OCI-LY3 (cell line): ENCODE data around the gene FAM234A.
A peak's percentile ranks its signal among the peaks of the same experiment; 100 is the strongest.

ENCODE experiments used
- H2AFZ ChIP-seq: fragments of 200-600, 300-600 bp; shearing (Covaris generic); 2 replicates; pipeline ENCODE4 v1.6.0; 2014; ENCODE audit warnings: antibody characterized with exemption, low read depth, low read length
- H3K27ac ChIP-seq: fragments of 200-600, 300-600 bp; sonication (generic); 2 replicates; pipeline ENCODE4 v1.5.1; 2014; ENCODE audit warnings: mild to moderate bottlenecking, low read length, moderate library complexity, mixed read lengths
- H3K27me3 ChIP-seq: fragments of 200-600, 300-600 bp; sonication (generic); 2 replicates; pipeline ENCODE4 v1.6.1; 2014; ENCODE audit warnings: low read depth, low read length, mixed read lengths
- H3K36me3 ChIP-seq: fragments of 200-600, 300-600 bp; sonication (generic); replicated peaks from 2 replicates; pipeline ENCODE3; 2014; ENCODE audit warnings: low read depth, low read length, mixed read lengths
- H3K4me1 ChIP-seq: fragments of 300-600, 200-600 bp; sonication (generic); 2 replicates; pipeline ENCODE4 v1.6.1; 2014; ENCODE audit warnings: low read length, mixed read lengths
- H3K4me2 ChIP-seq: fragments of 200-600, 300-600 bp; sonication (generic); 2 replicates; pipeline ENCODE4 v1.6.1; 2014; ENCODE audit warnings: low read length, mixed read lengths
- H3K4me3 ChIP-seq: fragments of 300-600, 200-600 bp; sonication (generic); 2 replicates; pipeline ENCODE4 v1.5.1; 2014; ENCODE audit warnings: antibody characterized with exemption, mild to moderate bottlenecking, low read length, moderate library complexity
- H3K79me2 ChIP-seq: fragments of 300-600, 200-600 bp; shearing (Covaris generic); 2 replicates; pipeline ENCODE4 v1.6.1; 2014; ENCODE audit warnings: mild to moderate bottlenecking, low read length, mixed read lengths
- H3K9ac ChIP-seq: fragments of 300-600, 200-600 bp; shearing (Covaris generic); 2 replicates; pipeline ENCODE4 v1.6.0; 2014; ENCODE audit warnings: mild to moderate bottlenecking, low read length, moderate library complexity
- H3K9me3 ChIP-seq: fragments of 200-600, 300-600 bp; shearing (Covaris generic); 2 replicates; pipeline ENCODE4 v1.6.1; 2014; ENCODE audit warnings: low read length, mixed read lengths; ENCODE audit not compliant: insufficient read depth
- H4K20me1 ChIP-seq: fragments of 200-600, 300-600 bp; sonication (generic); 2 replicates; pipeline ENCODE4 v1.6.1; 2016; ENCODE audit warnings: low read length, mixed read lengths; ENCODE audit not compliant: insufficient read depth
- EZH2phosphoT487 ChIP-seq: fragments of 200-600 bp; shearing (Covaris generic); IDR thresholded peaks from 2 replicates; pipeline ENCODE4 v1.6.1; 2018; ENCODE audit warnings: antibody characterized with exemption, mixed run types, low read depth
- TF ChIP-seq, protein P1 (sequence below): fragments of 200-600, 300-600 bp; sonication (generic); IDR thresholded peaks from 2 replicates; pipeline ENCODE4 v1.5.1; 2014; ENCODE audit warnings: antibody characterized with exemption, low read length, low read depth

Gene FAM234A

GRCh38 chr16:278863-279366 lies 44.3 kb downstream of the FAM234A start:
- no peak overlapping the region for H3K9ac ChIP-seq
- H3K4me3 ChIP-seq = no peak overlapping the region
- no peaks in the 10 kb centered on the region for H3K27me3 ChIP-seq
- peak overlapping the region; percentile 29; the same call in 1 of the 2 replicates for H2AFZ ChIP-seq
- no peak for TF ChIP-seq EZH2phosphoT487
- TF ChIP-seq, protein P1, sequence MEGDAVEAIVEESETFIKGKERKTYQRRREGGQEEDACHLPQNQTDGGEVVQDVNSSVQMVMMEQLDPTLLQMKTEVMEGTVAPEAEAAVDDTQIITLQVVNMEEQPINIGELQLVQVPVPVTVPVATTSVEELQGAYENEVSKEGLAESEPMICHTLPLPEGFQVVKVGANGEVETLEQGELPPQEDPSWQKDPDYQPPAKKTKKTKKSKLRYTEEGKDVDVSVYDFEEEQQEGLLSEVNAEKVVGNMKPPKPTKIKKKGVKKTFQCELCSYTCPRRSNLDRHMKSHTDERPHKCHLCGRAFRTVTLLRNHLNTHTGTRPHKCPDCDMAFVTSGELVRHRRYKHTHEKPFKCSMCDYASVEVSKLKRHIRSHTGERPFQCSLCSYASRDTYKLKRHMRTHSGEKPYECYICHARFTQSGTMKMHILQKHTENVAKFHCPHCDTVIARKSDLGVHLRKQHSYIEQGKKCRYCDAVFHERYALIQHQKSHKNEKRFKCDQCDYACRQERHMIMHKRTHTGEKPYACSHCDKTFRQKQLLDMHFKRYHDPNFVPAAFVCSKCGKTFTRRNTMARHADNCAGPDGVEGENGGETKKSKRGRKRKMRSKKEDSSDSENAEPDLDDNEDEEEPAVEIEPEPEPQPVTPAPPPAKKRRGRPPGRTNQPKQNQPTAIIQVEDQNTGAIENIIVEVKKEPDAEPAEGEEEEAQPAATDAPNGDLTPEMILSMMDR = no peak
- no peaks in the 10 kb centered on the region for H3K36me3 ChIP-seq
- peaks cover 7% of the 10 kb centered on the region; the same call in 1 of the 2 replicates for H3K4me1 ChIP-seq
- peak overlapping the region; percentile 27; the same call in 1 of the 2 replicates for H3K4me2 ChIP-seq
- no peaks in the 10 kb centered on the region for H3K9me3 ChIP-seq
- H4K20me1 ChIP-seq = no peaks in the 10 kb centered on the region
- H3K27ac ChIP-seq = no peak overlapping the region
- H3K79me2 ChIP-seq = peaks cover 14% of the 10 kb centered on the region

- no peaks in the 10 kb centered on the region for H4K20me1 ChIP-seq
- peaks cover 20% of the 10 kb centered on the region for H3K79me2 ChIP-seq
- no peak overlapping the region for H3K9ac ChIP-seq
- TF ChIP-seq, protein P1 = no peak
- TF ChIP-seq EZH2phosphoT487 = no peak
- peaks cover 5% of the 10 kb centered on the region for H3K36me3 ChIP-seq
- no peak overlapping the region for H3K4me3 ChIP-seq
- no peaks in the 10 kb centered on the region for H3K9me3 ChIP-seq
- peaks cover 13% of the 10 kb centered on the region for H3K4me1 ChIP-seq
- no peak overlapping the region for H3K27ac ChIP-seq
- peak overlapping the region; percentile 27; the same call in 1 of the 2 replicates for H3K4me2 ChIP-seq
- H2AFZ ChIP-seq = peak overlapping the region; percentile 29; the same call in 1 of the 2 replicates
- no peaks in the 10 kb centered on the region for H3K27me3 ChIP-seq
Observed at GRCh38 chr16:279531-279930, 44.9 kb downstream of the FAM234A start.

- Histone ChIP-seq H3K4me2 (no peak overlapping the region), H3K9ac (no peak overlapping the region), H3K4me1 (peaks cover 14% of the 10 kb centered on the region), H4K20me1 (no peaks in the 10 kb centered on the region), H3K4me3 (no peak overlapping the region), H3K36me3 (peaks cover 10% of the 10 kb centered on the region), H2AFZ (no peak overlapping the region), H3K27ac (no peak overlapping the region), H3K79me2 (peaks cover 25% of the 10 kb centered on the region), H3K27me3 (no peaks in the 10 kb centered on the region), H3K9me3 (no peaks in the 10 kb centered on the region)
- no peak for TF ChIP-seq EZH2phosphoT487
Observed at GRCh38 chr16:280005-280460, 45.4 kb downstream of the FAM234A start.

- H3K27ac ChIP-seq = no peak within 1 kb of the TSS
- 0 out of 2 replicates have a peak within 1 kb of the TSS, but pooled peaks have one; percentile 27 for H3K4me2 ChIP-seq
- no peak within 1 kb of the TSS for H3K4me3 ChIP-seq
- no peaks in the 10 kb centered on the region for H3K27me3 ChIP-seq
- H3K4me1 ChIP-seq = peaks cover 14% of the 10 kb centered on the region
- no peak within 1 kb of the TSS for H3K9ac ChIP-seq
- H3K79me2 ChIP-seq = peaks cover 26% of the 10 kb centered on the region
- H4K20me1 ChIP-seq = no peaks in the 10 kb centered on the region
- no peaks in the 10 kb centered on the region for H3K9me3 ChIP-seq
- peaks cover 15% of the 10 kb centered on the region for H3K36me3 ChIP-seq
- TF ChIP-seq, protein P1 = no peak
- no peak for TF ChIP-seq EZH2phosphoT487
- H2AFZ ChIP-seq = no peak within 1 kb of the TSS
Observed at GRCh38 chr16:280552-280951, 45.9 kb downstream of the FAM234A start, which contains the start of gene ARHGDIG. TSS of gene ARHGDIG (plus strand) at chr16:280591. CDS start at chr16:280681, 90 bp downstream.
